ENCODE data around the gene CAMK4.

CAMK4 gene

DNA sequence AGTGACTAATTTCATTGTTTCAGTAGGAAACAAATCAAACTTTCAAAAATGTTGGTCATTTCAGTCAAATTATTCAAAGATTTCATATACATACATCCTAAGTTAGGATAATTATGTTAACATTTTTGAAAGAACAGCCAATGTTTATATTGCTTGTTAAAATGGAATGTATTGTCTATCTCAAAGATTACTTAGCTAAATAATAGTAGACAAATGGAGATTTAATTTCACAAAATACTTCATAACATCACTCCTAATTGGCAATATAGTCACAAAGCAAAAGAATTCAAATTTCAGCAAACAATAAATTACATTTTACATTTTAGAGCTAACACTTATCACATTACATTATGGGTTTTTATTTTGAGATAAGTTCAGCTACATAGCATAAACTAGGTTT is 262.7 kb downstream of the CAMK4 start:
- no peaks in the 10 kb centered on the region for H3K9me3 ChIP-seq (ENCODE audit: control insufficient read depth in 5 of 5, low read length in 5 of 5)
- no peaks in the 10 kb centered on the region for H3K36me3 ChIP-seq (ENCODE audit: control insufficient read depth in 5 of 5, insufficient read depth in 5 of 5, low read length in 5 of 5)
- no peaks in the 10 kb centered on the region for H3K27me3 ChIP-seq (ENCODE audit: control insufficient read depth in 5 of 5, insufficient read depth in 4 of 5, low read length in 5 of 5)
- no peaks in the 10 kb centered on the region for H3K4me1 ChIP-seq (ENCODE audit: control insufficient read depth in 5 of 5, insufficient read depth in 5 of 5, low read length in 5 of 5)
- no peak overlapping the region for H3K4me3 ChIP-seq (ENCODE audit: low read depth in 1 of 5, low read length in 5 of 5)
- no peak overlapping the region for H3K9ac ChIP-seq (ENCODE audit: low read length in 5 of 5)
- no peak overlapping the region for H3K27ac ChIP-seq (ENCODE audit: low read depth, low read length)

DNA sequence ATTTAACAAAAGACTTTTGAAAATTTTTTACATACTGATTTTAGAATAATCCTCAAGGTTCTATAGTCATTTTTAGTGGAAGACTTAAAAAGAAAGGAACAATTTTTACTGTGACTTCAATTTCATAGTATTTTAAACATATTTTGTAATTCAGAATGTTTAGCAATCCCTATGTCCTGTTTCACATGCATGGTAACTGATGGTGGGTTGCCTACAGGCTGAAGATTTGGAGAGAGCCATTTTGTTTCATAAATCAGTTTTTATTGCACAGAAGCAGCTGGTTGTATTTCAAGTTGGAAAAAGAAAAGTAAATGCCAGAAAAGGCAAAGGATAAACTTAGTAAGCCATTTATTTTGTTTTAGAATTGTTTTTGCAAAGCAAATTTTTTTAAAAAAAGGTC is 264.2 kb downstream of the CAMK4 start:
- H3K27me3 ChIP-seq (ENCODE audit: control insufficient read depth in 5 of 5, insufficient read depth in 4 of 5, low read length in 5 of 5), result no peaks in the 10 kb centered on the region
- no peak overlapping the region for H3K27ac ChIP-seq (ENCODE audit: low read depth, low read length)
- no peaks in the 10 kb centered on the region for H3K36me3 ChIP-seq (ENCODE audit: control insufficient read depth in 5 of 5, insufficient read depth in 5 of 5, low read length in 5 of 5)
- no peak overlapping the region for H3K9ac ChIP-seq (ENCODE audit: low read length in 5 of 5)
- no peaks in the 10 kb centered on the region for H3K4me1 ChIP-seq (ENCODE audit: control insufficient read depth in 5 of 5, insufficient read depth in 5 of 5, low read length in 5 of 5)
- H3K9me3 ChIP-seq (ENCODE audit: control insufficient read depth in 5 of 5, low read length in 5 of 5), result no peaks in the 10 kb centered on the region
- H3K4me3 ChIP-seq (ENCODE audit: low read depth in 1 of 5, low read length in 5 of 5), result no peak overlapping the region

DNA sequence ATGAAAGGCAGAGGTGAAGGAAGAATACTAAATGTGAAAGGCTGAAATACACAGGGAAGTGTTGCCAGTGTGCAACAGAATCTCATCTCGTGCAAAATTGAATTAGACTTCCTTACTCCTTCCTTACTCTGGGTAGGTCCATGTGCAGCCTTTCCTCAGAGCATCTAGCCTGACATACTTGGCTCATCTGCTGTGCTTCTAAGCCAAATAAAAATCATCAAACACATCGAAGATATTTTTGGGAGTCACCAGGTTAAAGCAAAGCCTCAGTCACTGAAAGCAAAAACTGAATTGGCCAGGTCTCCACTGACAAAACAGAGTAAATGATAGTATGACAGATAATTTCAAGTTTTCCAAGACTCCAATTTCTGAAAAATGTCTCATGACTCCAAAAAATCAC is 268.8 kb downstream of the CAMK4 start:
- H3K4me1 ChIP-seq (ENCODE audit: control insufficient read depth in 5 of 5, insufficient read depth in 5 of 5, low read length in 5 of 5), result no peaks in the 10 kb centered on the region
- H3K27me3 ChIP-seq (ENCODE audit: control insufficient read depth in 5 of 5, insufficient read depth in 4 of 5, low read length in 5 of 5), result no peaks in the 10 kb centered on the region
- no peak overlapping the region for H3K9ac ChIP-seq (ENCODE audit: low read length in 5 of 5)
- H3K36me3 ChIP-seq (ENCODE audit: control insufficient read depth in 5 of 5, insufficient read depth in 5 of 5, low read length in 5 of 5), result no peaks in the 10 kb centered on the region
- no peak overlapping the region for H3K4me3 ChIP-seq (ENCODE audit: low read depth in 1 of 5, low read length in 5 of 5)
- no peak overlapping the region for H3K27ac ChIP-seq (ENCODE audit: low read depth, low read length)
- no peaks in the 10 kb centered on the region for H3K9me3 ChIP-seq (ENCODE audit: control insufficient read depth in 5 of 5, low read length in 5 of 5)

DNA sequence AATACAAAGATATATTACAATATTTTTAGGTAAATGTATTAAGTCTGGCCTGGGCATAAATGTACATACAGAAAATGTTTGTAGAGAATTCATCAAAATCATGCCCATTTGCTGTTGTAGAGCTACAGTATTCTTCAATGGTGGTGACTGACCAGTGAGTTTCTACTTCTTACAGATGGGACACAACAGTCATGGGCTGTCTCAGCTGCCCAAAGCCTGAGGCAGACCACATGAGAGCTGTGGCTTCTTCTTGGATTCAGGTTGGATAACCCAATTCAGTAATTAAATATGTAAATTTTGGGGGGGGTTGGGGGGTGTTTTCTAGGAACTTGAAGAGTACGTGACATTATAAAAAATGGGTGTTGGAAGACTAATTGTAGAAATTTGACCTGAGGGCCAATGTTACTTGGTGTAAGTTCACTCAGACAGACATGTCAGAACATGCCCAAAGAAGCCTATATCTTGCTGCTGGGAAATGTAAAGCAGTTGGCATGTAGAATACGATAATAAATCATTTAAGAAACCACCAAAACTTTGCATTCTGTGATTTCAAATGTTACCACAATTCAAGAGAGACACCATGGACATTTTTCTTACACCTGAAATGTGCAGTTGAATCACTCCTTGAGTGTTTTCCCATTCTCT is 270.3 kb downstream of the CAMK4 start:
- H3K4me3 ChIP-seq (ENCODE audit: low read depth in 1 of 5, low read length in 5 of 5), result no peak overlapping the region
- peaks cover 0 to under 1% (median 0%) of the 10 kb centered on the region in 5 donors for H3K36me3 ChIP-seq (ENCODE audit: control insufficient read depth in 5 of 5, insufficient read depth in 5 of 5, low read length in 5 of 5)
- H3K4me1 ChIP-seq (ENCODE audit: control insufficient read depth in 5 of 5, insufficient read depth in 5 of 5, low read length in 5 of 5), result no peaks in the 10 kb centered on the region
- H3K9ac ChIP-seq (ENCODE audit: low read length in 5 of 5), result no peak overlapping the region
- H3K27ac ChIP-seq (ENCODE audit: low read depth, low read length), result no peak overlapping the region
- no peaks in the 10 kb centered on the region for H3K27me3 ChIP-seq (ENCODE audit: control insufficient read depth in 5 of 5, insufficient read depth in 4 of 5, low read length in 5 of 5)
- no peaks in the 10 kb centered on the region for H3K9me3 ChIP-seq (ENCODE audit: control insufficient read depth in 5 of 5, low read length in 5 of 5)

DNA sequence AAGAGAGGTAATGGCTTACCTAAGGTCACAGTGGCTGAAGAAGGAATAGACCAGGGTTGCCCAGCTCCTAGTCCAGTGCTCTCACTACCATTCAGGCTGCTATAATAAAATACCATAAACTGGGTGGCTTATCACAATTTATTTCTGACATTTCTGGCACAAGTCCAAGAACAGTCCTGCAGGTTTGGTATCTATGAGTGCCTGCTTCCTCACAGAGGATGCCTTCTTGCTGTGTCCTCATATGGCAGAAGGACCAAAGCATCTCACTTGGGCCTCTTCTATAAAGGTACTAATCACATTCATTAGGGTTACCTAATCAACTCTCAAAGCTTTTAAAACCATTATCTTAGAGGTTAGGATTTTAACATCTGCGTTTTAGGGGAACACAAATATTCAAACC is 271.0 kb downstream of the CAMK4 start:
- H3K9me3 ChIP-seq (ENCODE audit: control insufficient read depth in 5 of 5, low read length in 5 of 5), result no peaks in the 10 kb centered on the region
- peaks cover 0 to 4% (median 0%) of the 10 kb centered on the region in 5 donors for H3K36me3 ChIP-seq (ENCODE audit: control insufficient read depth in 5 of 5, insufficient read depth in 5 of 5, low read length in 5 of 5)
- no peak overlapping the region for H3K4me3 ChIP-seq (ENCODE audit: low read depth in 1 of 5, low read length in 5 of 5)
- no peaks in the 10 kb centered on the region for H3K4me1 ChIP-seq (ENCODE audit: control insufficient read depth in 5 of 5, insufficient read depth in 5 of 5, low read length in 5 of 5)
- no peak overlapping the region for H3K27ac ChIP-seq (ENCODE audit: low read depth, low read length)
- no peak overlapping the region for H3K9ac ChIP-seq (ENCODE audit: low read length in 5 of 5)
- no peaks in the 10 kb centered on the region for H3K27me3 ChIP-seq (ENCODE audit: control insufficient read depth in 5 of 5, insufficient read depth in 4 of 5, low read length in 5 of 5)

DNA sequence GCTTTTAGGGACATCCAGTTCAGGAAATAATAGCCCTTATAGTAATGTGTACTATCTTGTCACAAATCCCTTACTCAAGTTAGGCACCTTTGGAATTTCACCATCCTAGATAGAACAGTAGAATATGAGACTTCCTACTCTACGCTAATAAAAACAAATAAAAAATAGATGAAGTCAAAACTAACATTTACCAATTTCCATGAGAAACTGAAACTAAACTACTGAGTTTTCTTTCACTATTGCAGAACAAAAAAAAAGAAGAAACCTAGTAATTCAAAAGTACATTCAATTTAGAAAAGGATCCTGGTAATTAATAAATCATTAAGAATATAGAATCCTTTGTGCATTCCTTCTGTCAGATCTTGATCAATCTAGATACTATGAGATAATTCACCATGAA is 274.2 kb downstream of the CAMK4 start:
- Histone ChIP-seq H3K4me1 (ENCODE audit: control insufficient read depth in 5 of 5, insufficient read depth in 5 of 5, low read length in 5 of 5) (peaks cover 0 to 5% (median 0%) of the 10 kb centered on the region in 5 donors), H3K27me3 (ENCODE audit: control insufficient read depth in 5 of 5, insufficient read depth in 4 of 5, low read length in 5 of 5) (no peaks in the 10 kb centered on the region), H3K36me3 (ENCODE audit: control insufficient read depth in 5 of 5, insufficient read depth in 5 of 5, low read length in 5 of 5) (peaks cover 0 to 4% (median 0%) of the 10 kb centered on the region in 5 donors), H3K4me3 (ENCODE audit: low read depth in 1 of 5, low read length in 5 of 5) (no peak overlapping the region), H3K27ac (ENCODE audit: low read depth, low read length) (no peak overlapping the region), H3K9ac (ENCODE audit: low read length in 5 of 5) (no peak overlapping the region), H3K9me3 (ENCODE audit: control insufficient read depth in 5 of 5, low read length in 5 of 5) (no peaks in the 10 kb centered on the region)

DNA sequence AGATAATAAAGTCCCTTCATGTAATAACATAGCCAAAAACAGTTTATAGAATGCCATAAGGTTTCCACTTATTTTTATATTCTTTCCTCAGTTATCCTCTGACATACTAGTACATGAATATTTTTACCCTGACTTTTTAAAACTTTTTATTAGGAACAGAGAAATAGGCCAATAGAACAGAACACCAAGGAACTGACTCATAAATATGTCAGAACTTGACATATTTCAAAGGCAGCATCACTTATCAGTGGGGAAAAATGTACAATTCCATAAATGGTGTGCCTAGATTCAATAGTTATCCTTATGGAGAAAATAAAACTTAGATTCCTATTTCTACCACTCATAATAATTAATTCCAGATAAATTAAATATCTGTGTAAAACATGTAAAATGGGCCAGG is 278.8 kb downstream of the CAMK4 start:
- Histone ChIP-seq H3K4me3 (ENCODE audit: low read depth in 1 of 5, low read length in 5 of 5) (no peak overlapping the region), H3K27ac (ENCODE audit: low read depth, low read length) (no peak overlapping the region), H3K27me3 (ENCODE audit: control insufficient read depth in 5 of 5, insufficient read depth in 4 of 5, low read length in 5 of 5) (no peaks in the 10 kb centered on the region), H3K36me3 (ENCODE audit: control insufficient read depth in 5 of 5, insufficient read depth in 5 of 5, low read length in 5 of 5) (peaks cover 0 to 4% (median 0%) of the 10 kb centered on the region in 5 donors), H3K4me1 (ENCODE audit: control insufficient read depth in 5 of 5, insufficient read depth in 5 of 5, low read length in 5 of 5) (peaks cover 0 to 5% (median 0%) of the 10 kb centered on the region in 5 donors), H3K9ac (ENCODE audit: low read length in 5 of 5) (no peak overlapping the region), H3K9me3 (ENCODE audit: control insufficient read depth in 5 of 5, low read length in 5 of 5) (no peaks in the 10 kb centered on the region)

DNA sequence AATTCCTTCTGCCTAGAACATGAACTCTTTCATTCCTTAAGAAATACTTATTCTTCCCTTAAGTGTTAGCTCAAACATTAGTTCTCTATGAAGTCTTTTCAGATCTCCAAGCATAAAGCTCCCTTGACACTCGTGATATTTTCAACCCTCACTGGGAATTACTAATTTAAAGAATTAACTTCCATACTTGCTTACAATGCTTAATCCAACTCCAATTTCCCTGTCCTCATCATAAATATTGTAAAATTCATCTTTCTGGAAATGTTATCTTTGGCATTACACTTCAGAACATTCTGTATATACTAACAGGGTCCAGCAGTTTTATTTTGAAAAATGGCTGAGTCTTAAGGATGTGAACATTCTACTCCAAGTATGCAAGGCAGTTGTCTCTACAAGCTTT is 280.9 kb downstream of the CAMK4 start:
- Histone ChIP-seq H3K4me3 (ENCODE audit: low read depth in 1 of 5, low read length in 5 of 5) (no peak overlapping the region), H3K27ac (ENCODE audit: low read depth, low read length) (no peak overlapping the region), H3K9ac (ENCODE audit: low read length in 5 of 5) (no peak overlapping the region), H3K27me3 (ENCODE audit: control insufficient read depth in 5 of 5, insufficient read depth in 4 of 5, low read length in 5 of 5) (no peaks in the 10 kb centered on the region), H3K9me3 (ENCODE audit: control insufficient read depth in 5 of 5, low read length in 5 of 5) (no peaks in the 10 kb centered on the region), H3K36me3 (ENCODE audit: control insufficient read depth in 5 of 5, insufficient read depth in 5 of 5, low read length in 5 of 5) (no peaks in the 10 kb centered on the region), H3K4me1 (ENCODE audit: control insufficient read depth in 5 of 5, insufficient read depth in 5 of 5, low read length in 5 of 5) (peaks cover 0 to 5% (median 0%) of the 10 kb centered on the region in 5 donors)

DNA sequence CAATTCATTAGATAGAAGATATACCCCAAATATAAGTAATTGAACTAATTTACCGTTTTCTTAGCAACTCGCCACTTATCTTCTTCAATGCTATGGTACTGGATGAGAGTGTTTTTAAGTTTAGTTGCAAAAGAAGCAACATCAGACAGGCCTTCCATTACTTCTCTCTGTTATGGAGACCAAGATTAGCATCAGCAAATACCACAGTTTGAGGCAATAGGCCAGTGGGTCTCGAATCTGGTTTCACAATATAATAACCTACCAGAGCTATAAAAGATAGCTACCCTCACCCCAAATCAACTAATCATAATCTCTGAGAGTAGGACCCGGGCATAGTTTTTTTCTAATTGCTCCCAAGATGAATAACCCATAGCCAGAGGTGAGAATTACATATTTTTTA is 283.1 kb downstream of the CAMK4 start:
- peaks cover 0 to 9% (median 8%) of the 10 kb centered on the region in 5 donors for H3K4me1 ChIP-seq (ENCODE audit: control insufficient read depth in 5 of 5, insufficient read depth in 5 of 5, low read length in 5 of 5)

DNA sequence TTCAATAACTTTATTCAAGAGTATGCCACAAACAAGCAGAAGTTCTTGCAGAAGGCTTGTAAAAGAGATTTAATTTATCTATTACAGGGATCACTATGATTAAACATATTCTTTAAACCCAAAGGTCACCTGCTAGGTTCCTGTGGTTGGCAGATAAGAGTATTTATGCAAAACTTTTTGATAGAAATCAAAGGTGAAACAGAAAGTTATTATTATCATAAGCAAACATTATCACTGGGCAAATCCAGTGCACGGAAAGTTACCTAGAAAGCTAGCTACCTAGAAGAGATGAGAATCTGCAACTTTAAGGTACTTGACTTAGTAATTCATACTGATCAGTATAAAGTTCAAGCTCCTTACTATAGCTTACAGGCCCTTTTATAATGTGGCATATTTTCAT is 284.9 kb downstream of the CAMK4 start:
- no peaks in the 10 kb centered on the region for H3K27me3 ChIP-seq (ENCODE audit: control insufficient read depth in 5 of 5, insufficient read depth in 4 of 5, low read length in 5 of 5)
- H3K4me3 ChIP-seq (ENCODE audit: low read depth in 1 of 5, low read length in 5 of 5), result no peak overlapping the region
- H3K36me3 ChIP-seq (ENCODE audit: control insufficient read depth in 5 of 5, insufficient read depth in 5 of 5, low read length in 5 of 5), result no peaks in the 10 kb centered on the region
- H3K4me1 ChIP-seq (ENCODE audit: control insufficient read depth in 5 of 5, insufficient read depth in 5 of 5, low read length in 5 of 5), result peaks cover 0 to 18% (median 15%) of the 10 kb centered on the region in 5 donors
- no peak overlapping the region for H3K27ac ChIP-seq (ENCODE audit: low read depth, low read length)
- no peak overlapping the region for H3K9ac ChIP-seq (ENCODE audit: low read length in 5 of 5)
- H3K9me3 ChIP-seq (ENCODE audit: control insufficient read depth in 5 of 5, low read length in 5 of 5), result no peaks in the 10 kb centered on the region

More for the DNA sequence above, 283.1 kb downstream of the CAMK4 start:
- Histone ChIP-seq H3K9me3 (ENCODE audit: control insufficient read depth in 5 of 5, low read length in 5 of 5) (no peaks in the 10 kb centered on the region), H3K27ac (ENCODE audit: low read depth, low read length) (no peak overlapping the region), H3K27me3 (ENCODE audit: control insufficient read depth in 5 of 5, insufficient read depth in 4 of 5, low read length in 5 of 5) (no peaks in the 10 kb centered on the region), H3K36me3 (ENCODE audit: control insufficient read depth in 5 of 5, insufficient read depth in 5 of 5, low read length in 5 of 5) (no peaks in the 10 kb centered on the region), H3K4me3 (ENCODE audit: low read depth in 1 of 5, low read length in 5 of 5) (no peak overlapping the region), H3K9ac (ENCODE audit: low read length in 5 of 5) (no peak overlapping the region)
